Progenitor cell of endocrine pancreas (in vitro differentiated cells): ENCODE results near the gene C2orf92. TPM values are rescaled to one million over a fixed set of nuclear protein-coding genes. Genes with fewer than 3 reads are reported as not detected.

Source experiments
- DNase-seq: peaks from one replicate; pipeline ENCODE4 v3.0.0; 2021; ENCODE audit warnings: low spot score; ENCODE audit not compliant: unreplicated experiment
- H3K27ac Mint-ChIP-seq: 2 replicates; pipeline ENCODE4 v1.8.0; 2021; ENCODE audit warnings: mild to moderate bottlenecking, moderate library complexity, mixed read lengths
- H3K27me3 Mint-ChIP-seq: 2 replicates; pipeline ENCODE4 v1.8.0; 2021; ENCODE audit warnings: mixed read lengths
- H3K36me3 Mint-ChIP-seq: 2 replicates; pipeline ENCODE4 v1.8.0; 2022; ENCODE audit warnings: mixed read lengths; ENCODE audit not compliant: insufficient read depth
- H3K4me1 Mint-ChIP-seq: 2 replicates; pipeline ENCODE4 v1.8.0; 2021; ENCODE audit warnings: low read depth, mixed read lengths
- H3K4me3 Mint-ChIP-seq: 2 replicates; pipeline ENCODE4 v1.8.0; 2021; ENCODE audit warnings: low read depth, mild to moderate bottlenecking, moderate library complexity, mixed read lengths
- H3K9me3 Mint-ChIP-seq: 2 replicates; pipeline ENCODE4 v1.8.0; 2021; ENCODE audit warnings: low read depth, mixed read lengths
- total RNA-seq: library from RNA; stranded (reverse); gene quantifications from 2 replicates; pipeline ENCODE4 v1.2.1, GENCODE V29; 2021
- TF ChIP-seq, protein P1 (sequence below): fragments of 200-600 bp; sonication (generic); IDR thresholded peaks from one replicate; pipeline ENCODE4 v1.5.0; 2021; ENCODE audit warnings: antibody characterized with exemption, mild to moderate bottlenecking; ENCODE audit not compliant: unreplicated experiment

The C2orf92 gene
- total RNA-seq, 1 donor from 2014 or later, result 15.9 TPM

DNA sequence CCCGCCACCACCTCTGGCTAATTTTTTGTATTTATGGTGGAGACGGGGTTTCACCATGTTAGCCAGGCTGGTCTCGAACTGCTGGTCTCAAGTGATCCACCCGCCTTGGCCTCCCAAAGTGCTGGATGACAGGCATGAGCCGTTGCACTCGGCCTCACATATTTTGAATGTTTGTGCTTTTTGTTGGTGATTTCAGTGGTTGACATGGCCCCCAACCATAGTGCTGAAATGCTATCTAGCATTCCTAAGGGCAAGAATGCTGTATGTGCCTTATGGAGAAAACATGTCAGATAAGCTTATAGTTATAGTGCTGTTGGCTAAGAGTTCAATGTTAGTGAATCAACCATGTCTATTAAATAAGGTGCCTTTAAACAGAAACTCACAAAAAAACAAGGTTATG lies 52.7 kb downstream of the C2orf92 start:
- Mint-ChIP-seq H3K36me3 (no peaks in the 10 kb centered on the region), H3K27me3 (no peaks in the 10 kb centered on the region), H3K4me1 (peaks cover 18% of the 10 kb centered on the region), H3K4me3 (no peak overlapping the region), H3K9me3 (no peaks in the 10 kb centered on the region), H3K27ac (no peak overlapping the region)
- TF ChIP-seq, protein P1, sequence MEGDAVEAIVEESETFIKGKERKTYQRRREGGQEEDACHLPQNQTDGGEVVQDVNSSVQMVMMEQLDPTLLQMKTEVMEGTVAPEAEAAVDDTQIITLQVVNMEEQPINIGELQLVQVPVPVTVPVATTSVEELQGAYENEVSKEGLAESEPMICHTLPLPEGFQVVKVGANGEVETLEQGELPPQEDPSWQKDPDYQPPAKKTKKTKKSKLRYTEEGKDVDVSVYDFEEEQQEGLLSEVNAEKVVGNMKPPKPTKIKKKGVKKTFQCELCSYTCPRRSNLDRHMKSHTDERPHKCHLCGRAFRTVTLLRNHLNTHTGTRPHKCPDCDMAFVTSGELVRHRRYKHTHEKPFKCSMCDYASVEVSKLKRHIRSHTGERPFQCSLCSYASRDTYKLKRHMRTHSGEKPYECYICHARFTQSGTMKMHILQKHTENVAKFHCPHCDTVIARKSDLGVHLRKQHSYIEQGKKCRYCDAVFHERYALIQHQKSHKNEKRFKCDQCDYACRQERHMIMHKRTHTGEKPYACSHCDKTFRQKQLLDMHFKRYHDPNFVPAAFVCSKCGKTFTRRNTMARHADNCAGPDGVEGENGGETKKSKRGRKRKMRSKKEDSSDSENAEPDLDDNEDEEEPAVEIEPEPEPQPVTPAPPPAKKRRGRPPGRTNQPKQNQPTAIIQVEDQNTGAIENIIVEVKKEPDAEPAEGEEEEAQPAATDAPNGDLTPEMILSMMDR, result no peak
- no peak for DNase-seq

DNA sequence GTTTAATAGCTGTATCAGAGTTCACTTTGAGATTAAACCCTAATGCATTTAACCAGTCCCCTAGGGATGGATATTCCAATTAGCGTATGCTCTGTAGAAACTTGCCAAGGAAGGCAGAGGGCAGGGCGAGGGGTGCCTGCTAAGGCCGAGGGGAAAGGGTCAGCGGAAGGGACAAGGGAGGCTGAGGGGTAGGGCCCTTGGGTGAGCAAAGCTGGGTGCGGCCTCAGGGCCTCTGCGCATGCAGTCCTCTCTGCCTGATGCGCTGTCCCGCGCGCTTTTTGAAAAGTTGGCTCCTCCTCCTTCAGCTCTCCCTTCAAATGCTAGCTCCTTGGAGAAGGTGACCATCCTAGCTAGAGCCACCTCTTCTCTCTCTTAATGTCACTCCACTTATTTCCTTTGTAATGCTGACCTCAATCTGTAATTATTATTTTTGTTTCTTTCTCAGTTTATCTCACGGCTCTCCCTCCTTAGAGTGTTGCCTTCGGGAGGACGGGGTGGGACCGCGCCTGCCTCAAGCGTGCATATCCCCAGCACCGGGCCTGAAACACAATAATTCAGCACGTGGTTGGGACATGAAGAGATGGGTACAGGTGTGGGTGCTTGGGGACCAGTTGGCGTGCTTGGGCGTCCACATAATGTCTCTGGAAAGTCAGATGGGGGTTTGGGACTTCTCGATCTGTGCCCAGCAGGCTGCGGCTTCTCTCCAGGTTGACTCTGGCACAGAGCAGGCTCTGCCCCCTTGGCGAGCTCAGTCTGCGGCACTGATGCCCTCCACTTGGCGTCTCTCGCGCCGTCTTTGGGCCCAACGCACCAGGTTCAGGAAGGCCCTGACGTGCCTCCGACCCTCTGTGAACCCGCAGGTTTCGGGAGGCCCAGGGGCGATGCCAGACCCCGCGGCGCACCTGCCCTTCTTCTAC lies 53.9 kb downstream of the C2orf92 start:
- Mint-ChIP-seq H3K4me3 (no peak overlapping the region), H3K9me3 (no peaks in the 10 kb centered on the region), H3K27ac (no peak overlapping the region), H3K36me3 (no peaks in the 10 kb centered on the region), H3K4me1 (peaks cover 24% of the 10 kb centered on the region), H3K27me3 (no peaks in the 10 kb centered on the region)
- no peak for DNase-seq
- TF ChIP-seq, protein P1, result no peak

DNA sequence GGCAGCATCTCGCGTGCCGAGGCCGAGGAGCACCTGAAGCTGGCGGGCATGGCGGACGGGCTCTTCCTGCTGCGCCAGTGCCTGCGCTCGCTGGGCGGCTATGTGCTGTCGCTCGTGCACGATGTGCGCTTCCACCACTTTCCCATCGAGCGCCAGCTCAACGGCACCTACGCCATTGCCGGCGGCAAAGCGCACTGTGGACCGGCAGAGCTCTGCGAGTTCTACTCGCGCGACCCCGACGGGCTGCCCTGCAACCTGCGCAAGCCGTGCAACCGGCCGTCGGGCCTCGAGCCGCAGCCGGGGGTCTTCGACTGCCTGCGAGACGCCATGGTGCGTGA lies 54.5 kb downstream of the C2orf92 start:
- no peaks in the 10 kb centered on the region for H3K27me3 Mint-ChIP-seq
- H3K9me3 Mint-ChIP-seq, result no peaks in the 10 kb centered on the region
- H3K27ac Mint-ChIP-seq, result no peak overlapping the region
- H3K36me3 Mint-ChIP-seq, result no peaks in the 10 kb centered on the region
- peaks cover 25% of the 10 kb centered on the region for H3K4me1 Mint-ChIP-seq
- DNase-seq, result no peak
- no peak overlapping the region for H3K4me3 Mint-ChIP-seq
- TF ChIP-seq, protein P1, result no peak

DNA sequence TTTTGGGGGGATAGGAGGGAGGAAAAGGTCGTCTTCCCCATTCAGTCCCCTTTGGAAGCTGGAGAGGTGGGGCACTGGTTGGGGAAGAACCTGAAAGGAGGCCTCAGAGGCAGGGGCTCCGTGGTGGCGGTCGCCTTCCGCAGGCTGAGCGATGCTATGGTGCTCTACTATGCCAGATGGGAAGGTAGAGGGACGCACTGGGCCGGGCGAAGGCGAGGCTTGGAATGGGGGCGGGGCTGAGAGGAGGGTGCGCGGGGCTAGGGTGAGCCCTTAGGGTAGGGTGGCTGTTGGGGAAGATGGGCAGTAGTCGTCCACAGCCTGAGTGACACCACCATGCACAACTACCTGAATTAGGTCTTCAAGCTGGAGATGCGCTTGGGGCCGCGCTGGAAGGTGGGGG lies 55.0 kb downstream of the C2orf92 start:
- DNase-seq, result no peak
- Mint-ChIP-seq H3K9me3 (no peaks in the 10 kb centered on the region), H3K36me3 (no peaks in the 10 kb centered on the region), H3K4me3 (no peak overlapping the region), H3K27me3 (no peaks in the 10 kb centered on the region), H3K27ac (no peak overlapping the region), H3K4me1 (peaks cover 25% of the 10 kb centered on the region)
- TF ChIP-seq, protein P1, result no peak

DNA sequence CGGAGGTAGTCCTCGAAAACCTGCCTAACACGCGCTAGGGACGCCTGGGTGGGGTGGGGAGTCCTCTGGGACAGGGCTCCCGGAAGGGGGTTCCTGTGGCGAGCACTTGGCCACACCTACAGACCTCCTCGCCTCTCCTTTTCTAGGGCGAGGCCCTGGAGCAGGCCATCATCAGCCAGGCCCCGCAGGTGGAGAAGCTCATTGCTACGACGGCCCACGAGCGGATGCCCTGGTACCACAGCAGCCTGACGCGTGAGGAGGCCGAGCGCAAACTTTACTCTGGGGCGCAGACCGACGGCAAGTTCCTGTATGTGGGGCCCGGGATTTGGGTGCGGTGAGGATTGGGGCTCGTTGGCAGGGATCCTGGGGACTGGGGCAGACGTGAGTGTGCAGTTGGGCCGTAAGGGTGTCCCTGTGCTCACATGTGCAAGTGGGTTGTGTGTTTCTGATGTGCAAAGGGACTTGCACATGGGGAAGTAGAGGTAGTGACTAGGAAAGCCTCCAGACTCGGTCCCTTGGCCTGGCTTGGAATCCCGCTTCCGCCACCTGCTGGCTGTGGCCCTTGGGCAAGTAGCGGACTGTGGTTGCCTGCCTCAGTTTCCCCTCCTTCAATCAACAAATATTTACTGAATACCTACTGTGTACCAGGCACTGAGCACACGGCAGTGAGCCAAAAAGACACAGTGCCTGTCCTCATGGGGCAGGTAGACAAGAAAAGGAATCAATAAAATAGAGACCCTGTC lies 55.6 kb downstream of the C2orf92 start:
- H3K9me3 Mint-ChIP-seq, result no peaks in the 10 kb centered on the region
- H3K36me3 Mint-ChIP-seq, result no peaks in the 10 kb centered on the region
- TF ChIP-seq, protein P1, result no peak
- DNase-seq, result no peak
- H3K4me1 Mint-ChIP-seq, result peaks cover 25% of the 10 kb centered on the region
- H3K4me3 Mint-ChIP-seq, result no peak overlapping the region
- H3K27ac Mint-ChIP-seq, result peak overlapping the region; percentile 57
- no peaks in the 10 kb centered on the region for H3K27me3 Mint-ChIP-seq
